Esophagus squamous epithelium (tissue), 5 donors: Measurements from ENCODE around the gene LSP1. TPM values are rescaled to one million over a fixed set of nuclear protein-coding genes. Genes with fewer than 3 reads are reported as not detected.

Source experiments
- DNase-seq: peaks from one replicate; lab custom pipeline; 2025; lab: John Stamatoyannopoulos, UW
- H3K27ac ChIP-seq, 4 donors: fragments of 200-600 bp; sonication (generic); one replicate each; pipeline ENCODE4 v1.5.1; 2016 to 2019; ENCODE audit warnings: mild to moderate bottlenecking in 1 of 4
- H3K27me3 ChIP-seq, 4 donors: fragments of 200-600 bp; sonication (generic); 1 replicate in 3 of 4; 2 replicates in 1 of 4; pipeline versions ENCODE4 v1.5.1 to v1.6.0; 2017 to 2021; ENCODE audit warnings: antibody characterized with exemption in 1 of 4
- H3K36me3 ChIP-seq, 3 donors: fragments of 200-600 bp; sonication (generic); one replicate each; pipeline ENCODE4 v1.5.1; 2016 to 2019
- H3K4me1 ChIP-seq, 3 donors: fragments of 200-600 bp; sonication (generic); one replicate each; pipeline ENCODE4 v1.5.1; 2017 to 2019
- H3K4me3 ChIP-seq, 4 donors: fragments of 200-600 bp; sonication (generic); 1 replicate in 3 of 4; 2 replicates in 1 of 4; pipeline ENCODE4 v1.5.1; 2016 to 2019; ENCODE audit warnings: mild to moderate bottlenecking in 2 of 4, moderate library complexity in 1 of 4
- H3K9me3 ChIP-seq, 3 donors: fragments of 200-600 bp; sonication (generic); one replicate each; pipeline ENCODE4 v1.5.1; 2016 to 2019
- POLR2A ChIP-seq, 4 donors: fragments of 450-650 bp; IDR thresholded peaks; one replicate each; pipeline ENCODE4 v1.6.1; 2017; ENCODE audit warnings: antibody characterized with exemption in 4 of 4, mild to moderate bottlenecking in 4 of 4, moderate library complexity in 3 of 4
- WGBS, 2 donors: methylation state at CpG; one replicate each; pipeline ENCODE4 v1.1.5; 2018; 5-methylcytosine and 5-hydroxymethylcytosine counted together
- intact Hi-C: fragments of 100-400 bp; cut with DNase I; formaldehyde crosslinking; loops from one replicate; pipeline ENCODE4 v1.15.0; 2022
- total RNA-seq, 4 donors: library from RNA; depleted of rRNA; stranded (reverse); fragments of >200 nt; gene quantifications; one replicate each; pipeline ENCODE4 v1.1.0, GENCODE V29; 2016
- TF ChIP-seq, protein P1 (sequence below), 6 experiments: fragments of 450-650 bp in 4 of 6; fragments of 200-600 bp in 2 of 6; sonication (generic) in 2 of 6; IDR thresholded peaks; one replicate each; pipeline ENCODE4 v1.5.1; 2016 to 2019; ENCODE audit warnings: antibody characterized with exemption in 6 of 6, mild to moderate bottlenecking in 4 of 6, moderate library complexity in 4 of 6
- donor health status: DM: yes; HTN: yes; CAD: no.

LSP1 gene
- total RNA-seq, 4 donors from 2014 or later, result 23.3 to 75.9 (median 46.4) TPM

- DNase-seq, result no peak
- H3K9me3 ChIP-seq, result no peaks in the 10 kb centered on the region
- TF ChIP-seq, protein P1, sequence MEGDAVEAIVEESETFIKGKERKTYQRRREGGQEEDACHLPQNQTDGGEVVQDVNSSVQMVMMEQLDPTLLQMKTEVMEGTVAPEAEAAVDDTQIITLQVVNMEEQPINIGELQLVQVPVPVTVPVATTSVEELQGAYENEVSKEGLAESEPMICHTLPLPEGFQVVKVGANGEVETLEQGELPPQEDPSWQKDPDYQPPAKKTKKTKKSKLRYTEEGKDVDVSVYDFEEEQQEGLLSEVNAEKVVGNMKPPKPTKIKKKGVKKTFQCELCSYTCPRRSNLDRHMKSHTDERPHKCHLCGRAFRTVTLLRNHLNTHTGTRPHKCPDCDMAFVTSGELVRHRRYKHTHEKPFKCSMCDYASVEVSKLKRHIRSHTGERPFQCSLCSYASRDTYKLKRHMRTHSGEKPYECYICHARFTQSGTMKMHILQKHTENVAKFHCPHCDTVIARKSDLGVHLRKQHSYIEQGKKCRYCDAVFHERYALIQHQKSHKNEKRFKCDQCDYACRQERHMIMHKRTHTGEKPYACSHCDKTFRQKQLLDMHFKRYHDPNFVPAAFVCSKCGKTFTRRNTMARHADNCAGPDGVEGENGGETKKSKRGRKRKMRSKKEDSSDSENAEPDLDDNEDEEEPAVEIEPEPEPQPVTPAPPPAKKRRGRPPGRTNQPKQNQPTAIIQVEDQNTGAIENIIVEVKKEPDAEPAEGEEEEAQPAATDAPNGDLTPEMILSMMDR (IDR thresholded peaks at IDR 0.05), result no peak
- TF ChIP-seq POLR2A (IDR thresholded peaks at IDR 0.05), result no peak
- H3K4me3 ChIP-seq, result peak overlapping the region in 3 of 4 donors; percentile 25 to 46 (median 37)
- 76 to 77% methylated on average over 24 of the region's 30 CpGs for WGBS, 2 donors
- H3K36me3 ChIP-seq, result no peaks in the 10 kb centered on the region
- peak overlapping the region; percentile 52 to 86 (median 85) for H3K27ac ChIP-seq
- intact Hi-C loops, result no loop called here
- H3K4me1 ChIP-seq, result peaks cover 26 to 78% (median 39%) of the 10 kb centered on the region in 3 donors
- peaks cover 0 to 8% (median 0%) of the 10 kb centered on the region in 4 donors for H3K27me3 ChIP-seq
These were observed 12.2 kb downstream of the LSP1 start for GRCh38 chr11:1864831-1865665.

GRCh38 chr11:1866226-1866625 is 13.3 kb downstream of the LSP1 start:
- intact Hi-C loops, result no loop called here
- Histone ChIP-seq H3K27ac (peak overlapping the region in 3 of 4 donors; percentile 22 to 91 (median 30)), H3K27me3 (peaks cover 0 to 19% (median 0%) of the 10 kb centered on the region in 4 donors), H3K9me3 (no peaks in the 10 kb centered on the region), H3K4me1 (peaks cover 38 to 89% (median 49%) of the 10 kb centered on the region in 3 donors), H3K4me3 (peak overlapping the region in 1 of 4 donors; percentile 37), H3K36me3 (no peaks in the 10 kb centered on the region)
- DNase-seq, result no peak
- TF ChIP-seq, protein P1 (IDR thresholded peaks at IDR 0.05), result no peak
- no peak for TF ChIP-seq POLR2A (IDR thresholded peaks at IDR 0.05)
- 83% methylated on average over 4 of the region's 8 CpGs; no CpG with 5 or more reads in 1 of the 2 donors for WGBS, 2 donors

DNA sequence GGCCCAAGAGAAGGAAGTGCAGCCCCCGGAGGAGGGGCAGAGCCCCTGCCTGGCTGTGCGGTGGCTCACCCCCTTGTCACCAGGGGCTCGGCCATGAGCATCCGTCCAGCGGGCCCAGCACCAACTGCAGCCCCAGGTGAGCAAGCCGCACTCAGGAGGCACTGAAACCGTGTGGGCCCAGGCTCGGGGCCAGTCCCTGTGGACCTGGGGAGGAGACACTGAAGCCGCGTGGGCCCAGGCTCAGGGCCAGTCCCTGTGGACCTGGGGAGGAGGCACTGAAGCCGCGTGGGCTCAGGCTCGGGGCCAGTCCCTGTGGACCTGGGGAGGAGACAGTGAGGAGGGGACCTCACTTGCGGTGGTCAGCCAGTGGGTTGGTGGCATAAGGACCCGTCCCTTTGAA is 13.9 kb downstream of the LSP1 start:
- intact Hi-C loops, result no loop called here
- H3K4me1 ChIP-seq, result peaks cover 42 to 95% (median 51%) of the 10 kb centered on the region in 3 donors
- no peaks in the 10 kb centered on the region for H3K36me3 ChIP-seq
- no peaks in the 10 kb centered on the region for H3K9me3 ChIP-seq
- H3K27ac ChIP-seq, result peak overlapping the region in 3 of 4 donors; percentile 22 to 91 (median 30)
- H3K4me3 ChIP-seq, result no peak overlapping the region
- WGBS, 2 donors, result 94% methylated on average over 5 of the region's 15 CpGs; no CpG with 5 or more reads in 1 of the 2 donors
- peaks cover 0 to 25% (median 0%) of the 10 kb centered on the region in 4 donors for H3K27me3 ChIP-seq
- DNase-seq, result no peak
- TF ChIP-seq, protein P1 (IDR thresholded peaks at IDR 0.05), result no peak
- no peak for TF ChIP-seq POLR2A (IDR thresholded peaks at IDR 0.05)

- no peak overlapping the region for H3K4me3 ChIP-seq
- H3K9me3 ChIP-seq, result no peaks in the 10 kb centered on the region
- no peaks in the 10 kb centered on the region for H3K36me3 ChIP-seq
- H3K27me3 ChIP-seq, result peaks cover 0 to 25% (median 0%) of the 10 kb centered on the region in 4 donors
- intact Hi-C loops, result no loop called here
- peak overlapping the region in 3 of 4 donors; percentile 48 to 91 (median 68) for H3K27ac ChIP-seq
- peaks cover 44 to 100% (median 51%) of the 10 kb centered on the region in 3 donors for H3K4me1 ChIP-seq
- 63 to 88% methylated on average over 6 of the region's 8 CpGs for WGBS, 2 donors
- no peak for TF ChIP-seq POLR2A (IDR thresholded peaks at IDR 0.05)
- TF ChIP-seq, protein P1 (IDR thresholded peaks at IDR 0.05), result no peak
- no peak for DNase-seq
These were observed 14.5 kb downstream of the LSP1 start for GRCh38 chr11:1867381-1867780.
